ENCODE results near the gene ACTN2. TPM values are rescaled to one million over a fixed set of nuclear protein-coding genes. Genes with fewer than 3 reads are reported as not detected.

ACTN2 gene
- total and polyA plus RNA-seq, 4 donors: 0.81 to 6.6 (median 3.0) TPM

- H3K36me3 ChIP-seq (ENCODE audit: control insufficient read depth in 4 of 4, insufficient read depth in 4 of 4, low read length in 4 of 4): no peaks in the 10 kb centered on the region
- peaks cover 0 to 9% (median 2%) of the 10 kb centered on the region in 5 donors for H3K4me1 ChIP-seq (ENCODE audit: control insufficient read depth in 5 of 5, insufficient read depth in 5 of 5, low read length in 5 of 5)
- 42 to 61% methylated on average over 5 of the region's 5 CpGs for WGBS, 2 donors
- H3K27ac ChIP-seq (ENCODE audit: low read depth in 1 of 2, low read length in 1 of 2): no peak overlapping the region
- H3K27me3 ChIP-seq (ENCODE audit: control insufficient read depth in 3 of 3, insufficient read depth in 3 of 3, low read length in 2 of 3): no peaks in the 10 kb centered on the region
- H3K9ac ChIP-seq (ENCODE audit: insufficient read depth in 1 of 2, low read length in 2 of 2): no peak overlapping the region
- peaks cover 0 to 2% (median 0%) of the 10 kb centered on the region in 4 donors for H3K9me3 ChIP-seq (ENCODE audit: control insufficient read depth in 4 of 4, insufficient read depth in 3 of 4, low read length in 3 of 4)
- no peak overlapping the region for H3K4me3 ChIP-seq
- ATAC-seq (ENCODE audit: insufficient read depth, low FRiP score): no peak
- DNase-seq: peak; percentile 88 to 92 (median 92)
- TF ChIP-seq CTCF (IDR thresholded peaks at IDR 0.05; ENCODE audit: control extremely low read depth, extremely low read depth): no peak
Observed at GRCh38 chr1:236654957-236655356, 31.3 kb upstream of the ACTN2 start.

GRCh38 chr1:236657398-236657797 lies 28.9 kb upstream of the ACTN2 start:
- TF ChIP-seq CTCF (IDR thresholded peaks at IDR 0.05; ENCODE audit: control extremely low read depth, extremely low read depth): no peak
- H3K4me1 ChIP-seq (ENCODE audit: control insufficient read depth in 5 of 5, insufficient read depth in 5 of 5, low read length in 5 of 5): peaks cover 0 to 9% (median 2%) of the 10 kb centered on the region in 5 donors

GRCh38 chr1:236659792-236660587 lies 26.3 kb upstream of the ACTN2 start:
- H3K9ac ChIP-seq (ENCODE audit: insufficient read depth in 1 of 2, low read length in 2 of 2): no peak overlapping the region
- no peaks in the 10 kb centered on the region for H3K36me3 ChIP-seq (ENCODE audit: control insufficient read depth in 4 of 4, insufficient read depth in 4 of 4, low read length in 4 of 4)
- H3K27ac ChIP-seq (ENCODE audit: low read depth in 1 of 2, low read length in 1 of 2): no peak overlapping the region
- TF ChIP-seq CTCF (IDR thresholded peaks at IDR 0.05; ENCODE audit: control extremely low read depth, extremely low read depth): no peak
- H3K4me3 ChIP-seq: no peak overlapping the region
- ATAC-seq (ENCODE audit: insufficient read depth, low FRiP score) (no peak), DNase-seq (no peak)
- 85 to 88% methylated on average over 12 of the region's 12 CpGs for WGBS, 2 donors
- peaks cover 0 to 7% (median 0%) of the 10 kb centered on the region in 5 donors for H3K4me1 ChIP-seq (ENCODE audit: control insufficient read depth in 5 of 5, insufficient read depth in 5 of 5, low read length in 5 of 5)
- H3K27me3 ChIP-seq (ENCODE audit: control insufficient read depth in 3 of 3, insufficient read depth in 3 of 3, low read length in 2 of 3): no peaks in the 10 kb centered on the region
- peaks cover 0 to 2% (median 0%) of the 10 kb centered on the region in 4 donors for H3K9me3 ChIP-seq (ENCODE audit: control insufficient read depth in 4 of 4, insufficient read depth in 3 of 4, low read length in 3 of 4)

More at GRCh38 chr1:236657398-236657797, 28.9 kb upstream of the ACTN2 start:
- 93 to 94% methylated on average over 8 of the region's 8 CpGs for WGBS, 2 donors
- Histone ChIP-seq H3K9ac (ENCODE audit: insufficient read depth in 1 of 2, low read length in 2 of 2) (no peak overlapping the region), H3K36me3 (ENCODE audit: control insufficient read depth in 4 of 4, insufficient read depth in 4 of 4, low read length in 4 of 4) (no peaks in the 10 kb centered on the region), H3K4me3 (no peak overlapping the region), H3K27me3 (ENCODE audit: control insufficient read depth in 3 of 3, insufficient read depth in 3 of 3, low read length in 2 of 3) (no peaks in the 10 kb centered on the region), H3K27ac (ENCODE audit: low read depth in 1 of 2, low read length in 1 of 2) (no peak overlapping the region), H3K9me3 (ENCODE audit: control insufficient read depth in 4 of 4, insufficient read depth in 3 of 4, low read length in 3 of 4) (peaks cover 0 to 2% (median 0%) of the 10 kb centered on the region in 4 donors)
- no peak for ATAC-seq (ENCODE audit: insufficient read depth, low FRiP score)
- DNase-seq: no peak
